ENCODE data around the gene MOV10L1. TPM values are rescaled to one million over a fixed set of nuclear protein-coding genes. Genes with fewer than 3 reads are reported as not detected.

Gene MOV10L1
- total and polyA plus RNA-seq, 12 donors, result 0.16 to 0.42 (median 0.26) TPM; not detected in 8

- intact Hi-C loops (cut with DNase I), result loop anchor here in 1 of 10 donors (5.0 kb wide), 1 partner anchor 54 kb away; no protein-coding TSS in a partner anchor
These were observed 63.9 kb downstream of the MOV10L1 start for GRCh38 chr22:50153756-50154140.

GRCh38 chr22:50157709-50158375 is 68.0 kb downstream of the MOV10L1 start:
- Histone ChIP-seq H3K36me3 (no peaks in the 10 kb centered on the region), H3K9me3 (no peaks in the 10 kb centered on the region), H3K4me3 (no peak overlapping the region), H3K27ac (no peak overlapping the region), H3K27me3 (peaks cover 0 to 28% (median 12%) of the 10 kb centered on the region in 7 donors), H3K4me1 (no peaks in the 10 kb centered on the region)
- TF ChIP-seq CTCF (IDR thresholded peaks at IDR 0.05), result no peak
- DNase-seq (no peak), ATAC-seq (no peak)
- intact Hi-C loops (cut with DNase I), result no loop called here
- 75 to 78% methylated on average over 21 of the region's 21 CpGs for WGBS, 2 donors

More at GRCh38 chr22:50153756-50154140, 63.9 kb downstream of the MOV10L1 start:
- H3K9me3 ChIP-seq, result no peaks in the 10 kb centered on the region
- H3K4me3 ChIP-seq, result no peak overlapping the region
- H3K27me3 ChIP-seq, result peaks cover 0 to 19% (median 4%) of the 10 kb centered on the region in 7 donors
- TF ChIP-seq CTCF (IDR thresholded peaks at IDR 0.05), result no peak
- DNase-seq (no peak), ATAC-seq (no peak)
- no peaks in the 10 kb centered on the region for H3K36me3 ChIP-seq
- peaks cover 0 to 7% (median 0%) of the 10 kb centered on the region in 9 donors for H3K4me1 ChIP-seq
- WGBS, 2 donors, result 89 to 90% methylated on average over 7 of the region's 7 CpGs
- H3K27ac ChIP-seq, result no peak overlapping the region

GRCh38 chr22:50160947-50161346 is 71.1 kb downstream of the MOV10L1 start:
- WGBS, 2 donors, result 84 to 88% methylated on average over 7 of the region's 7 CpGs
- Histone ChIP-seq H3K36me3 (no peaks in the 10 kb centered on the region), H3K9me3 (no peaks in the 10 kb centered on the region), H3K4me1 (no peaks in the 10 kb centered on the region), H3K4me3 (no peak overlapping the region), H3K27ac (no peak overlapping the region), H3K27me3 (peaks cover 0 to 28% (median 16%) of the 10 kb centered on the region in 7 donors)
- no peak for TF ChIP-seq CTCF (IDR thresholded peaks at IDR 0.05)
- intact Hi-C loops (cut with DNase I), result no loop called here
- DNase-seq (no peak), ATAC-seq (no peak)

- Histone ChIP-seq H3K27me3 (peaks cover 0 to 28% (median 16%) of the 10 kb centered on the region in 7 donors), H3K27ac (no peak overlapping the region), H3K4me3 (no peak overlapping the region), H3K4me1 (no peaks in the 10 kb centered on the region), H3K36me3 (no peaks in the 10 kb centered on the region), H3K9me3 (no peaks in the 10 kb centered on the region)
- ATAC-seq, result peak in 1 of 8 donors; percentile 34
- TF ChIP-seq CTCF (IDR thresholded peaks at IDR 0.05), result no peak
- DNase-seq, result no peak
- intact Hi-C loops (cut with DNase I), result no loop called here
- 83 to 88% methylated on average over 23 of the region's 23 CpGs for WGBS, 2 donors
These were observed 71.9 kb downstream of the MOV10L1 start for GRCh38 chr22:50161508-50162390.

All from heart right ventricle (tissue), 16 donors.